H9 (cell line): ENCODE measurements around the gene ST6GALNAC5. TPM values are rescaled to one million over a fixed set of nuclear protein-coding genes. Genes with fewer than 3 reads are reported as not detected.

Experiments used
- DNase-seq: peaks from one replicate; pipeline ENCODE4 v3.0.0-alpha.2; 2017
- H2AFZ ChIP-seq: one replicate; pipeline ENCODE4 v1.6.1; 2013; ENCODE audit warnings: mild to moderate bottlenecking, low read length, control low read depth, moderate library complexity
- H2AK5ac ChIP-seq: 2 replicates; pipeline ENCODE4 v1.6.1; 2013; ENCODE audit warnings: low read length, control low read depth, mixed read lengths; ENCODE audit not compliant: insufficient read length
- H2BK120ac ChIP-seq: one replicate; pipeline ENCODE4 v1.6.1; 2013; ENCODE audit warnings: low read depth, mild to moderate bottlenecking, low read length, control low read depth, inconsistent platforms; ENCODE audit not compliant: poor library complexity, severe bottlenecking
- H2BK12ac ChIP-seq: 2 replicates; pipeline ENCODE4 v1.6.1; 2013; ENCODE audit warnings: low read length, control low read depth, mixed read lengths, low read depth; ENCODE audit not compliant: insufficient read length
- H2BK15ac ChIP-seq: 2 replicates; pipeline ENCODE4 v1.6.1; 2013; ENCODE audit warnings: low read depth, low read length, control low read depth
- H2BK20ac ChIP-seq: one replicate; pipeline ENCODE4 v1.6.1; 2013; ENCODE audit warnings: low read depth, mild to moderate bottlenecking, low read length, control low read depth, inconsistent platforms; ENCODE audit not compliant: poor library complexity, severe bottlenecking
- H2BK5ac ChIP-seq: 2 replicates; pipeline ENCODE4 v1.6.1; 2013; ENCODE audit warnings: low read length, control low read depth, mixed read lengths; ENCODE audit not compliant: insufficient read length
- H3K14ac ChIP-seq: 2 replicates; pipeline ENCODE4 v1.6.1; 2013; ENCODE audit warnings: low read length, control low read depth; ENCODE audit not compliant: insufficient read depth
- H3K18ac ChIP-seq: 2 replicates; pipeline ENCODE4 v1.6.1; 2013; ENCODE audit warnings: low read depth, mild to moderate bottlenecking, mixed read lengths, low read length, control low read depth; ENCODE audit not compliant: insufficient read length
- H3K23ac ChIP-seq: 2 replicates; pipeline ENCODE4 v1.6.1; 2013; ENCODE audit warnings: low read length, control low read depth, mixed read lengths, low read depth; ENCODE audit not compliant: insufficient read length
- H3K23me2 ChIP-seq: 2 replicates; pipeline ENCODE4 v1.6.1; 2013; ENCODE audit warnings: low read depth, mild to moderate bottlenecking, mixed read lengths, low read length, control low read depth; ENCODE audit not compliant: insufficient read length, poor library complexity, severe bottlenecking
- H3K27ac ChIP-seq: 2 replicates; pipeline ENCODE4 v1.5.1; 2013; ENCODE audit warnings: low read length, control low read depth, mixed read lengths, low read depth; ENCODE audit not compliant: insufficient read length
- H3K27me3 ChIP-seq: 2 replicates; pipeline ENCODE4 v1.6.1; 2013; ENCODE audit warnings: low read length, control low read depth, inconsistent platforms; ENCODE audit not compliant: insufficient read depth
- H3K4ac ChIP-seq: 2 replicates; pipeline ENCODE4 v1.6.1; 2013; ENCODE audit warnings: low read depth, mild to moderate bottlenecking, control low read depth, inconsistent platforms, low read length, moderate library complexity
- H3K4me1 ChIP-seq: 2 replicates; pipeline ENCODE4 v1.6.1; 2013; ENCODE audit warnings: low read length, control low read depth, inconsistent platforms; ENCODE audit not compliant: insufficient read depth
- H3K4me2 ChIP-seq: 2 replicates; pipeline ENCODE4 v1.6.1; 2013; ENCODE audit warnings: low read length, control low read depth, mixed read lengths; ENCODE audit not compliant: insufficient read length, insufficient read depth
- H3K56ac ChIP-seq: 2 replicates; pipeline ENCODE4 v1.6.1; 2013; ENCODE audit warnings: low read depth, mild to moderate bottlenecking, mixed read lengths, low read length, control low read depth; ENCODE audit not compliant: insufficient read length
- H3K79me1 ChIP-seq: 2 replicates; pipeline ENCODE4 v1.6.1; 2013; ENCODE audit warnings: low read depth, mild to moderate bottlenecking, moderate library complexity, low read length, control low read depth, inconsistent platforms; ENCODE audit not compliant: insufficient read depth, poor library complexity, severe bottlenecking
- H3K79me2 ChIP-seq: 2 replicates; pipeline ENCODE4 v1.6.1; 2013; ENCODE audit warnings: low read length, control low read depth, inconsistent platforms; ENCODE audit not compliant: insufficient read depth
- H3K9ac ChIP-seq: 2 replicates; pipeline ENCODE4 v1.6.1; 2013; ENCODE audit warnings: low read length, control low read depth, mixed read lengths; ENCODE audit not compliant: insufficient read length; ENCODE audit errors: extremely low read depth
- H3K9me3 ChIP-seq: one replicate; pipeline ENCODE4 v1.6.1; 2013; ENCODE audit warnings: low read depth, low read length, inconsistent platforms; ENCODE audit not compliant: control insufficient read depth
- H3T11ph ChIP-seq: one replicate; pipeline ENCODE4 v1.6.1; 2013; ENCODE audit warnings: mild to moderate bottlenecking, low read length, control low read depth, inconsistent platforms
- H4K20me1 ChIP-seq: one replicate; pipeline ENCODE4 v1.6.1; 2013; ENCODE audit not compliant: control insufficient read depth, insufficient read length, insufficient read depth
- H4K5ac ChIP-seq: 2 replicates; pipeline ENCODE4 v1.6.1; 2013; ENCODE audit warnings: low read depth, mild to moderate bottlenecking, mixed read lengths, low read length, control low read depth; ENCODE audit not compliant: insufficient read length
- H4K8ac ChIP-seq: replicated peaks from 2 replicates; pipeline ENCODE4 v1.6.1; 2013; ENCODE audit warnings: low read length, control low read depth, mixed read lengths, low read depth; ENCODE audit not compliant: insufficient read length
- H4K91ac ChIP-seq: 2 replicates; pipeline ENCODE4 v1.6.1; 2013; ENCODE audit warnings: low read depth, mild to moderate bottlenecking, moderate library complexity, mixed read lengths, low read length, control low read depth; ENCODE audit not compliant: insufficient read length
- H3K27ac Mint-ChIP-seq, 3 experiments: 2 replicates in 2 of 3; 3 replicates in 1 of 3; pipeline ENCODE4 v1.8.0; 2020 to 2021; ENCODE audit warnings: mixed read lengths in 3 of 3, mild to moderate bottlenecking in 1 of 3, moderate library complexity in 1 of 3
- H3K27me3 Mint-ChIP-seq: 2 replicates; pipeline ENCODE4 v1.8.0; 2021; ENCODE audit warnings: low read depth, mild to moderate bottlenecking, moderate library complexity, mixed read lengths
- H3K36me3 Mint-ChIP-seq, 3 experiments: 2 replicates in 2 of 3; 3 replicates in 1 of 3; pipeline ENCODE4 v1.8.0; 2020 to 2021; ENCODE audit warnings: low read depth in 3 of 3, mixed read lengths in 3 of 3; ENCODE audit not compliant: insufficient read depth in 1 of 3
- H3K4me1 Mint-ChIP-seq, 2 experiments: 2 replicates each; pipeline ENCODE4 v1.8.0; 2020; ENCODE audit warnings: mixed read lengths in 2 of 2
- H3K4me3 Mint-ChIP-seq, 2 experiments: 2 replicates in 1 of 2; 3 replicates in 1 of 2; pipeline ENCODE4 v1.8.0; 2020 to 2021; ENCODE audit warnings: mild to moderate bottlenecking in 2 of 2, mixed read lengths in 2 of 2, moderate library complexity in 1 of 2
- H3K9me3 Mint-ChIP-seq, 2 experiments: 2 replicates in 1 of 2; 3 replicates in 1 of 2; pipeline ENCODE4 v1.8.0; 2020; ENCODE audit warnings: mild to moderate bottlenecking in 2 of 2, mixed read lengths in 2 of 2, moderate library complexity in 1 of 2
- WGBS: extraction: QIAGEN DNeasy Blood & Tissue Kit; methylation state at CpG from one replicate; pipeline ENCODE4 v1.1.7; 2013; ENCODE audit warnings: missing lambda C conversion rate, low lambda C conversion rate, mixed read lengths; ENCODE audit not compliant: insufficient read length; ENCODE audit errors: extremely low coverage; 5-methylcytosine and 5-hydroxymethylcytosine counted together
- total RNA-seq: library from RNA; stranded (reverse); gene quantifications from 2 replicates; pipeline ENCODE4 v1.2.1, GENCODE V29; 2021
- TF ChIP-seq, protein P1 (sequence below): fragments of 200-600 bp; sonication (generic); conservative IDR thresholded peaks from 3 replicates; pipeline ENCODE4 v1.8.0; 2021; ENCODE audit warnings: antibody characterized with exemption, mild to moderate bottlenecking

Gene ST6GALNAC5
- total RNA-seq, 1 experiment from 2014 or later, result 3.3 TPM

DNA sequence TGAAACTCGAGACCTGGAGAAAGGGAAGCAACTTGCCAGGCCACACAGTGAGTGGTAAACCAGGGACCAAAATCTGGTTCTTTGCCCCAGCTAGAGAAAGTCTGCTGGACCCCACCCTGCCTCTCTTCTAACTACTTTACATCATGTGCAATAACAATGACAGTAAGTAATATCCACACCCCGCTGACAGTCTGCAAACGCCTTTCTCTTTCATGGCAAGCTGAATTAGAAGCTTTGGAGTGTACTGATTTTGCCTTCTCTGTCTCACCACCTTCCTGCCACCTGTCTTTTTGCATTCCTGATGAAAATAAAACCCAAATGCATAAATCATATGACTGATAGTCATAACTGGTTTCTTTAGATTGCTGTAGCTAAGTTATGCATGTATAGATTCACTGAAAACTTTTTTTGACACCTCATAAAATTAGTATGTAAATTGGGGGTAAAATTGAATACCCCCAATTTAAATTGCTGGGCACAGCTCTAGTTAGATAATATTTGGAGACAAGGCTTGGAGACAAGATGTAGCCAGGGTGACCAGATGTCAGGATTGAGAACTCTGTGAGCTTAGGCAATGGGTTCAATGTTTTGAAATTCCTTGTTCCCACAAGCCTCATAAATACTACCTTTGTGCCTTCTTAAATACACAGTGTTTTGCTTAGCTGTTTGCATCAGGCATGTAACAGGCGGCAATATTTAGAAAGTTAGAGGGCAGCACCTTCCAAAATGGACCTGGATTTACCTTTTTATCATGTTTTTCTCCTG, 73.5 kb downstream of the ST6GALNAC5 start:
- no CpG with 5 or more reads among the region's 4 CpGs for WGBS
- Histone ChIP-seq H2AFZ (no peak overlapping the region), H3T11ph (no peak overlapping the region), H3K14ac (no peak overlapping the region), H2BK20ac (no peak overlapping the region), H3K18ac (no peak overlapping the region), H2BK12ac (no peak overlapping the region), H4K5ac (no peak overlapping the region), H3K79me1 (no peaks in the 10 kb centered on the region), H3K4me2 (no peak overlapping the region), H3K23ac (no peak overlapping the region), H3K4me1 (peaks cover 2% of the 10 kb centered on the region; the same call in 1 of the 2 replicates), H2AK5ac (no peak overlapping the region), H3K27ac (no peak overlapping the region), H4K91ac (no peak overlapping the region), H2BK15ac (no peak overlapping the region), H4K8ac (no peak overlapping the region), H3K4ac (no peak overlapping the region), H3K27me3 (no peaks in the 10 kb centered on the region), H3K9ac (no peak overlapping the region), H4K20me1 (no peaks in the 10 kb centered on the region), H2BK5ac (no peak overlapping the region), H3K9me3 (no peaks in the 10 kb centered on the region), H3K56ac (no peak overlapping the region), H2BK120ac (no peak overlapping the region), H3K23me2 (no peaks in the 10 kb centered on the region), H3K79me2 (no peaks in the 10 kb centered on the region)
- DNase-seq, result no peak
- Mint-ChIP-seq H3K9me3 (no peaks in the 10 kb centered on the region), H3K36me3 (no peaks in the 10 kb centered on the region), H3K27me3 (no peaks in the 10 kb centered on the region), H3K4me3 (no peak overlapping the region), H3K4me1 (peaks cover 9 to 13% of the 10 kb centered on the region in 2 experiments; a peak in 3 of 4 replicates), H3K27ac (no peak overlapping the region)
- TF ChIP-seq, protein P1, sequence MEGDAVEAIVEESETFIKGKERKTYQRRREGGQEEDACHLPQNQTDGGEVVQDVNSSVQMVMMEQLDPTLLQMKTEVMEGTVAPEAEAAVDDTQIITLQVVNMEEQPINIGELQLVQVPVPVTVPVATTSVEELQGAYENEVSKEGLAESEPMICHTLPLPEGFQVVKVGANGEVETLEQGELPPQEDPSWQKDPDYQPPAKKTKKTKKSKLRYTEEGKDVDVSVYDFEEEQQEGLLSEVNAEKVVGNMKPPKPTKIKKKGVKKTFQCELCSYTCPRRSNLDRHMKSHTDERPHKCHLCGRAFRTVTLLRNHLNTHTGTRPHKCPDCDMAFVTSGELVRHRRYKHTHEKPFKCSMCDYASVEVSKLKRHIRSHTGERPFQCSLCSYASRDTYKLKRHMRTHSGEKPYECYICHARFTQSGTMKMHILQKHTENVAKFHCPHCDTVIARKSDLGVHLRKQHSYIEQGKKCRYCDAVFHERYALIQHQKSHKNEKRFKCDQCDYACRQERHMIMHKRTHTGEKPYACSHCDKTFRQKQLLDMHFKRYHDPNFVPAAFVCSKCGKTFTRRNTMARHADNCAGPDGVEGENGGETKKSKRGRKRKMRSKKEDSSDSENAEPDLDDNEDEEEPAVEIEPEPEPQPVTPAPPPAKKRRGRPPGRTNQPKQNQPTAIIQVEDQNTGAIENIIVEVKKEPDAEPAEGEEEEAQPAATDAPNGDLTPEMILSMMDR, result no peak
